ENCODE results near the gene CCDC150. TPM values are rescaled to one million over a fixed set of nuclear protein-coding genes. Genes with fewer than 3 reads are reported as not detected.

CCDC150 gene
- total and polyA plus RNA-seq, 12 donors: 0.55 to 12.1 (median 0.74) TPM; not detected in 1

DNA sequence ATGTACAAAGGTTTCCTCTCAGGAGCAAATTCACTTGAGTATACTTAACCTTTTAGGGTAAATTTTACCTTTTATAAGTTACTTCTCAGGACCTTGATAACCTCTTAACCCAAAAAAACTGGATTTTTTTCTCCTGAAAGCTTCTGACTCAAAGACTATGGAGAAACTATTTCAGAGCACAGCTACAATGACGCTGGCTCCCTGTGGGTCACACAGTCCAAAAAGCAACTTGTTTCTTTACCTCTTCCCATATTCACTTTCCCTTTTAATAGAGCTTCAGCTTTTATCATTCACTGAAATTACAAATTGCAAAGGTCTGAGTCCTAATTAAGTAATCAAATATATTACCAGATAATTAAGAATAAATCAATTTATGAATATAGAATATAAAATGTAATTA lies 127.6 kb downstream of the CCDC150 start:
- DNase-seq: no peak
- no peak overlapping the region for H3K27ac ChIP-seq
- no peaks in the 10 kb centered on the region for H3K27me3 ChIP-seq
- no peaks in the 10 kb centered on the region for H3K9me3 ChIP-seq (replicated peaks in 1 of 3)
- 58 to 77% (median 68%) methylated on average over 1 of the region's 1 CpG for WGBS, 4 donors
- intact Hi-C loops (cut with DNase I): no loop called here
- no peak overlapping the region for H3K4me3 ChIP-seq
- peaks cover 0 to 39% of the 10 kb centered on the region in 2 donors for H3K36me3 ChIP-seq (replicated peaks in 1 of 2)
- H3K4me1 ChIP-seq (replicated peaks in 1 of 2): peaks cover 3 to 4% of the 10 kb centered on the region in 2 donors
- TF ChIP-seq POLR2A (IDR thresholded peaks at IDR 0.05) (no peak), CTCF (IDR thresholded peaks at IDR 0.05) (no peak)

Small RNA genes lying within 50 kb of the gene (small RNA-seq; reads per million reads assigned to genes)
- gene RF00424: 0 reads per million in 2 donors

Other genes starting within 250 kb of the CCDC150 start
- 10 to 100 TPM in 6 of 9 donors, 1 to 10 TPM in 3; 6.5 to 28.2 (median 15.2) TPM for gene HECW2, start 46.2 kb upstream of the CCDC150 start, total RNA-seq
- 10 to 100 TPM in 1 of 3 donors, 1 to 10 TPM in 2; 1.9 to 11.7 (median 3.8) TPM for gene HECW2, start 46.2 kb upstream of the CCDC150 start, polyA plus RNA-seq
- gene GTF3C3, start 160.0 kb downstream of the CCDC150 start, total RNA-seq: 10 to 100 TPM; 13.9 to 52.6 (median 36.8) TPM
- 10 to 100 TPM; 15.4 to 25.9 (median 15.4) TPM for gene GTF3C3, start 160.0 kb downstream of the CCDC150 start, polyA plus RNA-seq
- gene C2orf66, start 169.6 kb downstream of the CCDC150 start, total RNA-seq: under 1 TPM in 4 of 9 donors, not detected in 5; 0.14 to 0.39 (median 0.21) TPM
- gene C2orf66, start 169.6 kb downstream of the CCDC150 start, polyA plus RNA-seq: 1 to 10 TPM in 1 of 3 donors, under 1 TPM in 1, not detected in 1; 0.57 to 1.2 TPM

Measured in adrenal gland (tissue), 12 donors.